Testis (tissue), 3 donors: ENCODE results near the gene CFAP70. TPM values are rescaled to one million over a fixed set of nuclear protein-coding genes. Genes with fewer than 3 reads are reported as not detected.

Experiments used
- DNase-seq: peaks from one replicate; pipeline ENCODE4 v3.0.0-alpha.2; 2019
- H3K27ac ChIP-seq, 2 donors: fragments of 200-600 bp; sonication (generic); one replicate each; pipeline ENCODE4 v1.5.1; 2019
- H3K27me3 ChIP-seq: fragments of 200-600 bp; sonication (generic); one replicate; pipeline ENCODE4 v1.5.1; 2019
- H3K36me3 ChIP-seq: fragments of 200-600 bp; sonication (generic); one replicate; pipeline ENCODE4 v1.5.1; 2017; ENCODE audit warnings: low read depth; ENCODE audit errors: missing control alignments
- H3K4me1 ChIP-seq: fragments of 200-600 bp; sonication (generic); one replicate; pipeline ENCODE4 v1.5.1; 2019
- H3K4me3 ChIP-seq, 2 donors: fragments of 200-600 bp; sonication (generic); one replicate each; pipeline ENCODE4 v1.5.1; 2017 to 2019
- H3K9me3 ChIP-seq: fragments of 200-600 bp; sonication (generic); one replicate; pipeline ENCODE4 v1.5.1; 2017
- CTCF ChIP-seq, 3 experiments: fragments of 450-650 bp in 2 of 3; fragments of 200-600 bp in 1 of 3; sonication (generic) in 1 of 3; IDR thresholded peaks; one replicate each; pipeline ENCODE4 v1.5.1; 2016 to 2019; ENCODE audit warnings: antibody characterized with exemption in 3 of 3, mild to moderate bottlenecking in 2 of 3, moderate library complexity in 1 of 3
- POLR2A ChIP-seq: fragments of 450-650 bp; IDR thresholded peaks from one replicate; pipeline ENCODE4 v1.6.1; 2017; ENCODE audit warnings: antibody characterized with exemption, mild to moderate bottlenecking, moderate library complexity
- WGBS, 2 donors: methylation state at CpG; one replicate each; pipeline ENCODE4 v1.1.5; 2018; 5-methylcytosine and 5-hydroxymethylcytosine counted together
- intact Hi-C: fragments of 100-400 bp; cut with DNase I; formaldehyde crosslinking; loops from one replicate; pipeline ENCODE4 v1.15.1; 2023; ENCODE audit warnings: low total_unique reads
- polyA plus RNA-seq: library from polyadenylated mRNA; stranded (reverse); fragments of 350-450 nt; fragmentation: Illumina TruSeq; extraction: RNeasy Lipid Tissue Mini Kit (QIAGEN cat#74804); gene quantifications from one replicate; pipeline ENCODE4 v1.2.3, GENCODE V29; 2014; ENCODE audit warnings: low read depth, low replicate concordance; ENCODE audit not compliant: insufficient read depth
- total RNA-seq, 2 donors: library from RNA; depleted of rRNA; stranded (reverse); fragments of >200 nt; gene quantifications; one replicate each; pipeline ENCODE4 v1.2.3, GENCODE V29; 2016

Gene CFAP70
- total and polyA plus RNA-seq, 3 donors from 2014 or later: 29.6 to 57.2 (median 46.2) TPM

GRCh38 chr10:73357166-73357565, 1.5 kb downstream of the CFAP70 start:
- intact Hi-C loops: no loop called here

GRCh38 chr10:73344269-73344668, 14.4 kb downstream of the CFAP70 start:
- TF ChIP-seq POLR2A: no peak
- TF ChIP-seq CTCF (IDR thresholded peaks at IDR 0.05): no peak
- Histone ChIP-seq H3K27ac (no peak overlapping the region), H3K36me3 (no peaks in the 10 kb centered on the region), H3K9me3 (no peaks in the 10 kb centered on the region), H3K4me3 (no peak overlapping the region), H3K4me1 (no peaks in the 10 kb centered on the region), H3K27me3 (no peaks in the 10 kb centered on the region)
- WGBS, 2 donors: 92% methylated on average over 1 of the region's 1 CpG
- DNase-seq: no peak
- intact Hi-C loops: no loop called here

More at GRCh38 chr10:73357166-73357565, 1.5 kb downstream of the CFAP70 start:
- Histone ChIP-seq H3K27me3 (no peaks in the 10 kb centered on the region), H3K36me3 (no peaks in the 10 kb centered on the region), H3K27ac (no peak overlapping the region), H3K4me3 (no peak overlapping the region), H3K4me1 (no peaks in the 10 kb centered on the region), H3K9me3 (no peaks in the 10 kb centered on the region)
- WGBS, 2 donors: 35 to 42% methylated on average over 4 of the region's 4 CpGs
- TF ChIP-seq CTCF (IDR thresholded peaks at IDR 0.05) (no peak), POLR2A (no peak)
- no peak for DNase-seq

- Histone ChIP-seq H3K27ac (no peak overlapping the region), H3K4me1 (no peaks in the 10 kb centered on the region), H3K9me3 (no peaks in the 10 kb centered on the region), H3K4me3 (no peak overlapping the region), H3K27me3 (no peaks in the 10 kb centered on the region), H3K36me3 (no peaks in the 10 kb centered on the region)
- intact Hi-C loops: no loop called here
- no peak for TF ChIP-seq POLR2A
- 83 to 97% methylated on average over 1 to 3 of the region's 3 CpGs for WGBS, 2 donors
- DNase-seq: no peak
Measured at GRCh38 chr10:73340121-73340520, 18.5 kb downstream of the CFAP70 start.

- intact Hi-C loops: no loop called here
- Histone ChIP-seq H3K27ac (no peak overlapping the region), H3K9me3 (no peaks in the 10 kb centered on the region), H3K4me3 (no peak overlapping the region), H3K27me3 (no peaks in the 10 kb centered on the region), H3K36me3 (no peaks in the 10 kb centered on the region), H3K4me1 (no peaks in the 10 kb centered on the region)
- DNase-seq: no peak
- WGBS, 2 donors: 90 to 92% methylated on average over 7 of the region's 7 CpGs
- TF ChIP-seq POLR2A (no peak), CTCF (IDR thresholded peaks at IDR 0.05) (no peak)
Measured at GRCh38 chr10:73339436-73339835, 19.2 kb downstream of the CFAP70 start.

GRCh38 chr10:73338801-73339368, 19.8 kb downstream of the CFAP70 start:
- WGBS, 2 donors: 92% methylated on average over 8 of the region's 8 CpGs
- Histone ChIP-seq H3K4me3 (no peak overlapping the region), H3K9me3 (no peaks in the 10 kb centered on the region), H3K36me3 (no peaks in the 10 kb centered on the region), H3K27me3 (no peaks in the 10 kb centered on the region), H3K4me1 (no peaks in the 10 kb centered on the region), H3K27ac (no peak overlapping the region)
- DNase-seq: no peak
- TF ChIP-seq POLR2A: no peak
- TF ChIP-seq CTCF (IDR thresholded peaks at IDR 0.05): no peak
- intact Hi-C loops: no loop called here
